HG02571 (cell line): ENCODE measurements around the gene CERS6.

Experiments
- ATAC-seq: cut with Tn5 transposase; IDR thresholded peaks from one replicate; pipeline ENCODE4 v1.9.1; 2021; ENCODE audit warnings: mild to moderate bottlenecking, moderate library complexity; ENCODE audit not compliant: unreplicated experiment

Gene CERS6

DNA sequence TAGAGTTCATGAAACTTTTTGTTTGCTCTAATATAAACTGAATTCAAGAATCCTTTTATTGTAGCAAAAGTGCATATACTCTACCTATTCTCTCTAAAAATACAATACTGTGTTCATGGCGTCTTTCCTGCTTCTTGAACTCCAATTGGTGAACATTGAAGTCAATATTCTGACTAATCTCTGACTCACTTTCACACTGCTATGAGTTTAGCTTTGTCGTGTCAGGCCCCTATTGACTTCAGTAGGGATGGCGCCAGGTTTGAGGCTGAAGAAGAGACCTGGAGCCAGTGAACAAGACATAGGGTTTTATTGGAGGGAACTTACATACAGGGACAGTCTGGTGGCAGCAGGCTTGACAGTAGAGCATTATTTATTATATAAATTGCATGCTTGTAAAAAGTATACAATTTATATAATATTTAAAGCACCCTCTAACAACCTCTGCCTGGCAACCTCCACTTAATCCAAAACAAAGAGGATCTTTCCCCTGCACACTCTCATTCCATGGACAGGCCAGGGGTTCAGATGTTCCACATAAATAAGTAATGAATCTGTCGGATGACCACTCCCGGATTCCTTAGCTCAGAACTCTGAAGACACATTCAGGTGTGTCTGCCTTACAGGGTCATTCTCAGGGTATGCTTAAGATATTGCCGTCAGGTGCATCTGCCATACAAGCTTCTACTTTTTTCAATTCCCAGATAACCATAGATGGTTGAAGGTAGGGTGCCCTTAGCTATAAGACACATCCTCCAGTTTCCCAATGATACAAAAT lies 141.0 kb downstream of the CERS6 start:
- no peak for ATAC-seq

GRCh38 chr2:168599738-168600137 lies 143.7 kb downstream of the CERS6 start:
- ATAC-seq: no peak

DNA sequence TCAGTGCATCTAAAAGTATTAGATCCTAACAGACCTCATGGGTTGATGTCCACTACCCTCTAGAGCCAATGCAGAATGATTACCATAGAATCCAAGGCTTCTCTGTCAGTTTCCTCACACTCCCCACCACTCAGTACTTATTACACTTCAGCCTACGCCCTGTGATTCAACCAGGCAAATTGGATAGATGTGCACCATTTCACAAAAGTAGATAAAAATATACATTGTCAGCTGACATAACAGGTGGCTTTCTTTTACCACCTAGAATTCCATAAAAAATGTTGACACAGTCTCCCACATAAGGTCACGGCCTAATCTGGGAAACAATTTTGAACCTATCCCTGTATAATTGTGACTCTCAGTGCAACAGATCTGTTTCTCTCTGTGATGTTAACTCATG lies 144.9 kb downstream of the CERS6 start:
- no peak for ATAC-seq

DNA sequence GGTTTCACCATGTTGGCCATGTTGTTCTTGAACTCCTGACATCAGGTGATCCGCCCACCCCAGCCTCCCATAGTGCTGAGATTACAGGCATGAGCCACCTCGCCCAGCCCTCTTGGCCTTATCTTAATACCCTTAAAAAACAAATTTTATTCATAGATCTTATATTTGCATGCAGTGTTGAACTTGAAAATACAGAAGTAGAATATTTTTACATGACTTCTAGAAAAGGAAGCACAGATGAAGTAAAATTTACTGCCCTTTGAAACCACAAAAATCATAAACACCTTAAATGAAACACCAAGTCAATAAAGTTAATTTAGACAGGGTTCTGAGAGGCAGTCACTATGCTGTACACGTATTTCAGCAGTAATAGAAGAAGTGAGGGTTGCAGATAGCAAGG lies 145.7 kb downstream of the CERS6 start:
- peak; percentile 61 for ATAC-seq

- ATAC-seq: no peak
Measured at GRCh38 chr2:168602379-168602778, 146.3 kb downstream of the CERS6 start.

DNA sequence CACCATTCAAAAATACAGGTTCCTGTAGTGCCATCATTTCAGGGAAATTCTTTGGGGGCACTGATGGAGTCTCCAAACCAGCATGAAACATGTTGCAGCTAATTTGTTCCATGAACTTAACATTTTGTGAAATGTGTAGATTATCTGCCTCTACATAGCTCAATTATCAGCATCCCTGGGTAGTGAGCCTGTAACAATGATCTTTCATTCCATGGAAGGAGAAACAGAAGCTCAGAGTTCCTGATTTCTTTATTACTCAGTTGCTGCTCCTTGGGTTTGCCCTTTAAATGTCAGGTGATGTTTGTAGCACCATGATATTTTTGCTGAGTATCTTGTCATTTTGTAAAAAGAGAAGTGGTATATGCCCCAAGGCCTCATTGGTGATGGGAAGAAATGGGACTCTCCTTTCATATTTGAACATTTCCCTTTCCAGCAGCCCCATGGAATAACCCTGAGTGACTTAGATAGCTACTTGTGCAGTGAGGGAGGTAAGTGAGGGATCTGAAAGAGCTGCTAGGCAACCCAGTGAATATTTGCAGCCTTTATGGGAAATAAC lies 146.9 kb downstream of the CERS6 start:
- no peak for ATAC-seq

GRCh38 chr2:168603439-168603961 lies 147.4 kb downstream of the CERS6 start:
- ATAC-seq: no peak

- no peak for ATAC-seq
Measured at GRCh38 chr2:168604252-168604651, 148.2 kb downstream of the CERS6 start.

DNA sequence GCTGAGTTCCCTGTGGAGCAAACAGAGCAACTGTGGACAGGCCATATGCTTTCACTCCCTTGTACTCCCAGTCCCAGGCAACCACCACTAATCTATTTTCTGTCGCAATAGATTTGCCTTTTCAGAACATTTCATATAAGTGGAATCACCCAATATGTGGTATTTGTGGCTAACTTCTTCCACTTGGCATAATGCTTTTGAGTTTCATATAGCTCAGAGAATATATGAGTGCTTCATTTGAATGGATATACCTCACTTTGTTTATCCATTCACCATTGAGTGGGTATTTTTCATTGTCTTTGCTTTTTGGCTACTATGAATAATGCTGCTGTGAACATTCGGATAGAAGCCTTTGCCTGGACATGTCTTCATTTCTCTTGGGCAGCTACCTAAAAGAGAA lies 151.9 kb downstream of the CERS6 start:
- ATAC-seq: no peak

DNA sequence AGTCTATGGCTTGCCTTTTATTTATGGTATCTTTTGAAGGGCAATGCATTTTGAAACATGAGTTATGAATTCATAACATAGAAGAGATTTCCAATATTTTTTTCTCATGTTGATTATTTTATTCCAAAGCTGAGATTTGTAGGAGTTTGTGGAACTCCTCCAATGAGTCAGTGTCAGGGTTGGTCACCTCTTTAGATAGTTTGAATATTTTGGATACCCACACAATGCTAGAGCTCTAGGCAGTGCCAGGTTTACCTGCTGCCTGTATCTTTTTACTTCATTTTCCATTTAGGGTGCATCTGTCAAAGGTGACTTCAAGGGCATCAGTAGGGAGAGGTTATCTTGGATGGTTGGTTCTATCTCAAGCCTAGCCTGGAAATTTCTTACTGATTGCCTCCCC lies 152.7 kb downstream of the CERS6 start:
- ATAC-seq: no peak

GRCh38 chr2:168611091-168611490 lies 155.0 kb downstream of the CERS6 start:
- ATAC-seq: no peak

DNA sequence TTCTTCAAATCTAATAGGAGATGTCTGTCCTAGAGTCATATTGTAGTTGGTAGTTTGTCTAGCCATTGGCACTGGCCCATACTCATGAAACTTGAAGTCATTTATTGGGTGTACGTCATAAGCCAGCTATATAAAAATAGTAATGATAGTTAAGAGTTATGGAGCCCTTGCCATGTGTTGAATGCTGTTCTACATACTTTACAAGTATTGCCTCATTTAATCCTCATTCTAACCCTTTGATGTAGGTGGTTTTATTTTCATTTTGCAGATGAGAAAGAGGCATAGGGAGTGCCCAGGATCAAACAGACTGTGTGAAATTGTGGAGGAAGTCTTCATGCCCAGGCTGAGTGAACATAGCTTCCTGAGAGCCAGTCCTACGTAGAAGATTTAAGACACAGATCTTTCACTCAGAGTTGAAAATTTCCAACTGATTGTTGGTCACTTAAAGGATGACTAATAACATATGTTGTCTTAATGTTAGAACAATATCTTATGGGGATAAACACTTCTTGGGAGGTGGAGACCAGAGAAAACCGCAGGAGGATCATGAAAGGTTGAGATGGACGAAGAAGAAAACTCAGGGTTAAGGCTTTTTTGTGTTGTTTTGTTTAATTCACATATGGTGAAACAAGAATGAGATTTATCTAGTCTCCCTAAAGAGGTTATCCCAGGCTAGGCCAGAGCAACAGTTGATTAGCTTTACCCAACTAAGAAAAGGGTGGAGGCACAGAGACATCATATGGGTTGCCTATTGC lies 156.0 kb downstream of the CERS6 start:
- no peak for ATAC-seq

GRCh38 chr2:168612719-168613118 lies 156.6 kb downstream of the CERS6 start:
- no peak for ATAC-seq

- ATAC-seq: no peak
Measured at GRCh38 chr2:168613551-168613950, 157.5 kb downstream of the CERS6 start.

DNA sequence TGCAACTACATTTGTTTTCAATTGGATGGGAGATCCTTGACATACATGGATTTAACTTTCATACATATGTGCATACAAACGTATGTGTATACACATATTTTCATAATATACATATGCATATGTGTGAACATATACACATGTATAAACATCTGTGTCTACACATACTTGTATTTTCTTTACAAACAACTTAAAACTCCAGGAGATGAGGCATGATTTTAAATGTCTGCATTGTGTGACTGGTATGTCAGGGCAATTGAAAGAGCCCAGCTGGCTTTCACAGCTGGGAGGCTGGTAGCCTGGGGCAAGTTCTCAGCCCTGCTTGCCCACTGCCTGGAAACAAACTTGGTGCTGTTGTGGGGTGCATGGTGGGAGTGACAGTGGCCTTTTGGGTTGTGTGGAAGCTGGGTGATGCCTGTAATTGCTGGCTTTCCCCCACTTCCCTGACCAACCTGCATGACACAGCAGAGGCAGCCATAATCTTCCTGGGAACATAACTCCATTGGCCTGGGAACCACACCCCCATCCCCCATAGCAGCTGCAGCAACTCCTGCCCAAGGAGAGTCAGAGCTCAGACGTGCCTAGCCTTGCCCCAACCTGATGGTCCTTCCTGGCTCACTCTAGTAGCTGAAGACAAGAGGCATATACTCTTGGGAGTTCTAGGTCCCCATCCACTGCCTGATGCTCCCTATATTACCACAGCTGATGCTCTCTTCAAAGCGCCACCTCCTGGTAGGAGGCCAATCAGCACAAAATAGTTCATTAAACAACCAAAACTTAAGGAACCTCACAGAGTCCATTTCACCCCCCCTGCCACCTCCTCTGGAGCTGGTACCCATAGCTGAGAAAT lies 158.3 kb downstream of the CERS6 start:
- ATAC-seq: no peak

GRCh38 chr2:168620554-168620953 lies 164.5 kb downstream of the CERS6 start:
- ATAC-seq: no peak

DNA sequence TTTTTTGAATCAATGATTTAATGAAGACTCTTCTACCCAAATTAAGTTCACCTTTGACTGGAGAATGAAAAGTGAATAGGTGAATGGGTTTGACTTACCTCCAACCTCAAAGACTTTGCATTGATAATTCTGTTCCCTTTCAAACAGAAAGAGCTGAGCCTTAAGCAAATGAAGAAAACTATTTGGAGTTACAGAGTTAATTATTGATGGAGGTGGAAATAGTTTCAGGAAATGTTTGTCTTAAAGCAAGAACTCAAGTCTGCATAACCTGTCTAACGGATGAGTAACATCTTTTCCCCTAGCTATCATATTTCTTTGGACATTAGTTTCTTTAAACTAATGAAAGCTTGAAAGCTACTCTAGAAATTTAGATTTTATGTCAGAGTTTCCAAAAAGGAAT lies 166.5 kb downstream of the CERS6 start:
- no peak for ATAC-seq

DNA sequence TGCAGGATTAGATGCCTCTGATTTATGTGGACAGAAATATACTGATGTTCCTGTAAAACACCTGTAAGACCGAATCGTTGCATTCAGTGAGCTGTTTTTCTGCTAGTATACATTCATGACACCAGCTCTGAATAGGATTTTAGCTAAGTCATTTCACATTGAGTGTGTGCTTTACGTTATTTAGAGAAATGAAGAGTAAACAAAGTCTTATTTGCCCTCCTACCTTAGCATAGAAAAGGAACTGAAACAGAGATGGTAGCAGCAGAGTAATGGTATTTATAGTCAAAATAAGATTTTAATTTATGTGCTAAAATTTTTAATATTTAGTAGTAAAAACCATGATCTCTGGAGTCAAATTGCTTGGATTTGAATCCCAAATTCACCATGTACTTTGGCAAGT lies 168.0 kb downstream of the CERS6 start:
- no peak for ATAC-seq

DNA sequence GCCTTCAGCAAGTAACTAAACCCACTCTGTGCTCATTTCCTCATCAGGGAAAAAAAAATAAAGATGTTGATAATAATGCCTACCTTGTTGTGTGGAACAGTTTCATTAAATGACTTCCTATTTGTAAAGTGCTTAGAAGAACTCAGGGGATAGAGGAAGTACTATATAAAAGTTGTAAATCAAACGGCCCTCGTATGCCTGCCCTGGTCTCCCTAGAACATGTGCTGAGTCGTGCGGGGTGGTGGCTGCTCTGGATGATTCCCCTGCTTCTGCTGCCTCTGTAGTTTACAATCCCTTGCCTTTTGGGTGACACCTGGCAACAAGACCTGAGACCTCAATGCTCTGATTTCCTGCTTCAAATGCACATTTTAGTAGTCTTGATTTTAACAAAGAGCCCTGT lies 170.0 kb downstream of the CERS6 start:
- ATAC-seq: no peak

DNA sequence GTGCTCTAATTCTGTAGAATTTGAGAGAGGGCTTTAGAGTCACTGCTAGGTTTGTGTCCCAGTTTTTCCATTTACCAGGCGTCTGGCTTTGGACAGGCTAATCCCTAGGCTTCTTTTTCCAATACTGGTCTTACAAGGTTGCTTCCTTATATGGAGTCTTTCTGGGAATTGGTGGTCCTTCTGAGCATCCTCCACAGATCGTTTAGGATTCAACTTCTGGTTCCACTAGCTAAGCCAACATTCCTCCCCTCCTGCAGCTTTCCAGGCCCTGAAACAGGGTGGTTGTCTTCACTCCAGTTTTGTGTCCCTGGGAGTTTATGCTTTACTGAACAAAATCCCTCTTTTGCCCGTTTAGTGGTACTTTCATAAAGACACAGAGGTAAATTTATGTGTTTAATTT lies 170.6 kb downstream of the CERS6 start:
- ATAC-seq: no peak

- ATAC-seq: no peak
Measured at GRCh38 chr2:168632709-168633121, 176.6 kb downstream of the CERS6 start.
